H1 (cell line): Measurements from ENCODE around the gene AOPEP. TPM values are rescaled to one million over a fixed set of nuclear protein-coding genes. Genes with fewer than 3 reads are reported as not detected.

Experiments
- CTCF ChIA-PET: fragments of 300-600 bp; sonication (Branson Sonifier 250); formaldehyde crosslinking; loops from one replicate; lab custom pipeline; 2021; ENCODE audit not compliant: partially characterized antibody; lab: Charles Lee
- POLR2A ChIA-PET: fragments of 300-600 bp; sonication (Branson Sonifier 250); formaldehyde crosslinking; loops from one replicate; lab custom pipeline; 2021; ENCODE audit warnings: inconsistent platforms; ENCODE audit not compliant: partially characterized antibody; lab: Charles Lee
- DNase-seq, 2 experiments: peaks; one replicate each; pipeline versions ENCODE4 v3.0.0 to v3.0.0-alpha.2; 2010 to 2022; ENCODE audit warnings: low spot score in 2 of 2, low read depth in 1 of 2, mixed read lengths in 1 of 2
- FAIRE-seq: peaks from 2 replicates; lab custom pipeline; 2011; peaks lifted over from hg19 to GRCh38; lab: Jason Lieb, UNC
- H2AFZ ChIP-seq: 2 replicates; pipeline ENCODE4 v1.8.1; 2012; ENCODE audit warnings: low read length, inconsistent platforms
- H2AK5ac ChIP-seq: 2 replicates; pipeline ENCODE4 v1.6.1; 2013; ENCODE audit warnings: low read depth, low read length
- H2BK120ac ChIP-seq: replicated peaks from 2 replicates; pipeline ENCODE3; 2013; ENCODE audit warnings: low read depth, low read length, inconsistent platforms
- H2BK12ac ChIP-seq: 2 replicates; pipeline ENCODE4 v1.6.1; 2013; ENCODE audit warnings: low read depth, low read length
- H2BK15ac ChIP-seq: 2 replicates; pipeline ENCODE4 v1.6.1; 2013; ENCODE audit warnings: low read length
- H2BK20ac ChIP-seq: 2 replicates; pipeline ENCODE4 v1.6.1; 2013; ENCODE audit warnings: low read length
- H2BK5ac ChIP-seq: 2 replicates; pipeline ENCODE4 v1.6.1; 2013; ENCODE audit warnings: low read depth, low read length
- H3K14ac ChIP-seq: 2 replicates; pipeline ENCODE4 v1.6.1; 2013; ENCODE audit warnings: inconsistent platforms; ENCODE audit not compliant: insufficient read length
- H3K18ac ChIP-seq: 2 replicates; pipeline ENCODE4 v1.6.1; 2013; ENCODE audit warnings: low read length; ENCODE audit errors: extremely low read depth
- H3K23ac ChIP-seq: 2 replicates; pipeline ENCODE4 v1.6.1; 2013; ENCODE audit warnings: inconsistent platforms; ENCODE audit not compliant: insufficient read length
- H3K23me2 ChIP-seq: 2 replicates; pipeline ENCODE4 v1.6.1; 2013; ENCODE audit warnings: low read depth, low read length
- H3K27ac ChIP-seq: 2 replicates; pipeline ENCODE4 v1.6.1; 2011; ENCODE audit warnings: low read depth, low read length, inconsistent platforms
- H3K27me3 ChIP-seq, 4 experiments: replicated peaks in 1 of 4; 1 replicate in 1 of 4; 2 replicates in 3 of 4; pipeline versions ENCODE4 v1.6.1 to v1.8.1; 2011 to 2013; ENCODE audit warnings: low read length in 3 of 4, mild to moderate bottlenecking in 3 of 4, inconsistent platforms in 2 of 4, mixed read lengths in 2 of 4, moderate library complexity in 1 of 4; ENCODE audit not compliant: control insufficient read depth in 3 of 4, insufficient read depth in 3 of 4; ENCODE audit errors: extremely low read depth in 1 of 4
- H3K36me3 ChIP-seq, 4 experiments: 2 replicates each; pipeline versions ENCODE4 v1.6.1 to v1.8.1; 2011 to 2013; ENCODE audit warnings: mild to moderate bottlenecking in 4 of 4, low read length in 3 of 4, moderate library complexity in 2 of 4, control low read depth in 1 of 4, inconsistent platforms in 1 of 4; ENCODE audit not compliant: insufficient read depth in 4 of 4, control insufficient read depth in 2 of 4
- H3K4ac ChIP-seq: replicated peaks from 2 replicates; pipeline ENCODE3; 2013; ENCODE audit warnings: low read length, low read depth, mixed read lengths, inconsistent platforms; ENCODE audit not compliant: insufficient read length
- H3K4me1 ChIP-seq, 4 experiments: replicated peaks in 1 of 4; 1 replicate in 1 of 4; 2 replicates in 3 of 4; pipeline versions ENCODE4 v1.6.1 to v1.8.1; 2011 to 2013; ENCODE audit warnings: low read length in 3 of 4, inconsistent platforms in 2 of 4, mixed read lengths in 1 of 4; ENCODE audit not compliant: insufficient read depth in 4 of 4, control insufficient read depth in 3 of 4
- H3K4me2 ChIP-seq, 2 experiments: 2 replicates each; pipeline versions ENCODE4 v1.6.1 to v1.8.1; 2011 to 2013; ENCODE audit warnings: low read depth in 2 of 2, low read length in 2 of 2, control low read depth in 1 of 2, inconsistent platforms in 1 of 2, mild to moderate bottlenecking in 1 of 2; ENCODE audit not compliant: insufficient read depth in 1 of 2
- H3K4me3 ChIP-seq, 4 experiments: fragments of 200-600, 300-600 bp in 1 of 4; sonication (generic), shearing (Covaris generic), sonication (Bioruptor Twin) in 1 of 4; 2 replicates each; pipeline versions ENCODE4 v1.5.1 to v1.8.1; 2011 to 2016; ENCODE audit warnings: low read length in 4 of 4, low read depth in 3 of 4, control low read depth in 2 of 4, inconsistent platforms in 2 of 4, mild to moderate bottlenecking in 2 of 4, mixed read lengths in 1 of 4, moderate library complexity in 1 of 4; ENCODE audit not compliant: insufficient read depth in 2 of 4; ENCODE audit errors: extremely low read depth in 1 of 4
- H3K56ac ChIP-seq: replicated peaks from 2 replicates; pipeline ENCODE3; 2013; ENCODE audit warnings: low read depth, mild to moderate bottlenecking, mixed read lengths, low read length, inconsistent platforms; ENCODE audit not compliant: insufficient read length
- H3K79me1 ChIP-seq: 2 replicates; pipeline ENCODE4 v1.6.1; 2013; ENCODE audit warnings: low read depth, low read length, control low read depth
- H3K79me2 ChIP-seq, 2 experiments: 2 replicates each; pipeline versions ENCODE4 v1.6.1 to v1.8.1; 2012 to 2013; ENCODE audit warnings: low read length in 2 of 2, mild to moderate bottlenecking in 2 of 2, inconsistent platforms in 1 of 2; ENCODE audit not compliant: insufficient read depth in 2 of 2, control insufficient read depth in 1 of 2
- H3K9ac ChIP-seq, 4 experiments: replicated peaks in 1 of 4; 1 replicate in 1 of 4; 2 replicates in 3 of 4; pipeline versions ENCODE4 v1.6.1 to v1.8.1; 2011 to 2013; ENCODE audit warnings: low read depth in 3 of 4, low read length in 3 of 4, control low read depth in 2 of 4, mild to moderate bottlenecking in 2 of 4, moderate library complexity in 2 of 4, inconsistent platforms in 1 of 4; ENCODE audit errors: extremely low read depth in 1 of 4
- H3K9me3 ChIP-seq, 2 experiments: 2 replicates each; pipeline versions ENCODE4 v1.6.1 to v1.8.1; 2012 to 2013; ENCODE audit warnings: mild to moderate bottlenecking in 2 of 2, moderate library complexity in 2 of 2, control low read depth in 1 of 2, inconsistent platforms in 1 of 2, low read depth in 1 of 2, low read length in 1 of 2, mixed read lengths in 1 of 2; ENCODE audit not compliant: insufficient read depth in 2 of 2
- H4K20me1 ChIP-seq, 2 experiments: replicated peaks in 1 of 2; 2 replicates each; pipeline versions ENCODE3 to v1.8.1; 2011 to 2013; ENCODE audit warnings: inconsistent platforms in 2 of 2, low read length in 2 of 2, mild to moderate bottlenecking in 1 of 2; ENCODE audit not compliant: insufficient read depth in 2 of 2, control insufficient read depth in 1 of 2
- H4K5ac ChIP-seq: 2 replicates; pipeline ENCODE4 v1.6.1; 2013; ENCODE audit warnings: low read length, low read depth, mixed read lengths, inconsistent platforms; ENCODE audit not compliant: insufficient read length
- H4K8ac ChIP-seq: 2 replicates; pipeline ENCODE4 v1.8.0; 2013; ENCODE audit warnings: mild to moderate bottlenecking, moderate library complexity, low read length, inconsistent platforms; ENCODE audit not compliant: insufficient read depth; ENCODE audit errors: extremely low read depth
- H4K91ac ChIP-seq: replicated peaks from 2 replicates; pipeline ENCODE3; 2013; ENCODE audit warnings: low read length, mixed read lengths, inconsistent platforms; ENCODE audit not compliant: insufficient read length
- BCL11A ChIP-seq, 2 experiments: IDR thresholded peaks; one replicate each; pipeline ENCODE4 v1.6.1; 2011; ENCODE audit warnings: low read depth in 2 of 2, low read length in 2 of 2, mild to moderate bottlenecking in 2 of 2
- CBX5 ChIP-seq: fragments of 300-800, 300-1000 bp; sonication (generic); IDR thresholded peaks from 2 replicates; pipeline ENCODE4 v1.7.1; 2016; ENCODE audit warnings: antibody characterized with exemption, low read length, low read depth
- KDM1A ChIP-seq: fragments of 200-600, 300-600 bp; sonication (generic); IDR thresholded peaks from 2 replicates; pipeline ENCODE4 v1.7.1; 2016; ENCODE audit warnings: mild to moderate bottlenecking, low read length, borderline replicate concordance
- NANOG ChIP-seq: IDR thresholded peaks from 2 replicates; pipeline ENCODE4 v1.6.1; 2011; ENCODE audit warnings: low read length, low read depth, mild to moderate bottlenecking, inconsistent platforms; ENCODE audit not compliant: insufficient read depth, poor library complexity, severe bottlenecking
- RNF2 ChIP-seq: fragments of 200-900, 300-1000 bp; sonication (generic); IDR thresholded peaks from 2 replicates; pipeline ENCODE4 v1.7.1; 2016; ENCODE audit warnings: borderline replicate concordance, low read depth, mild to moderate bottlenecking, antibody characterized with exemption, low read length; ENCODE audit not compliant: poor library complexity, severe bottlenecking; ENCODE audit errors: missing control alignments
- YY1 ChIP-seq: IDR thresholded peaks from 2 replicates; pipeline ENCODE4 v1.6.1; 2011; ENCODE audit warnings: low read depth, mild to moderate bottlenecking, low read length
- whole genome bisulfite sequencing, 2 experiments: shearing (Covaris generic) in 1 of 2; methylation state at CpG; one replicate each; pipeline versions ENCODE4 v1.1.6 to v1.1.7; 2013 to 2015; ENCODE audit warnings: low lambda C conversion rate in 2 of 2, mixed read lengths in 2 of 2, inconsistent platforms in 1 of 2, low coverage in 1 of 2, missing lambda C conversion rate in 1 of 2; ENCODE audit not compliant: insufficient replicate concordance in 2 of 2, insufficient coverage in 1 of 2, insufficient read length in 1 of 2; ENCODE audit errors: extremely low coverage in 1 of 2, missing lambda C conversion rate in 1 of 2; 5-methylcytosine and 5-hydroxymethylcytosine counted together
- polyA plus RNA-seq, 7 experiments: library from polyadenylated mRNA; depleted of rRNA in 3 of 7; stranded (reverse) in 5 of 7; unstranded in 2 of 7; fragments of >200 nt in 5 of 7; fragments of 200-250 nt in 2 of 7; gene quantifications; 1 replicate in 5 of 7; 2 replicates in 1 of 7; 4 replicates in 1 of 7; pipeline versions ENCODE4 v1.2.1 to v1.2.3, GENCODE V29; 2011 to 2013; ENCODE audit warnings: missing spikeins in 2 of 7, mixed read lengths in 2 of 7
- total RNA-seq: library from RNA; stranded (reverse); fragmentation: NEBNext Ultra II Directional; extraction: Animal tissue kit (Norgen Biotek cat#: 25700); gene quantifications from 2 replicates; pipeline ENCODE4 v1.2.1, GENCODE V29; 2021

The AOPEP gene
- total and polyA plus RNA-seq, 2 of the 8 experiments (the other 6 are each of a cell fraction or from before 2014, with no cell fraction given), result 6.1 to 14.3 TPM

DNA sequence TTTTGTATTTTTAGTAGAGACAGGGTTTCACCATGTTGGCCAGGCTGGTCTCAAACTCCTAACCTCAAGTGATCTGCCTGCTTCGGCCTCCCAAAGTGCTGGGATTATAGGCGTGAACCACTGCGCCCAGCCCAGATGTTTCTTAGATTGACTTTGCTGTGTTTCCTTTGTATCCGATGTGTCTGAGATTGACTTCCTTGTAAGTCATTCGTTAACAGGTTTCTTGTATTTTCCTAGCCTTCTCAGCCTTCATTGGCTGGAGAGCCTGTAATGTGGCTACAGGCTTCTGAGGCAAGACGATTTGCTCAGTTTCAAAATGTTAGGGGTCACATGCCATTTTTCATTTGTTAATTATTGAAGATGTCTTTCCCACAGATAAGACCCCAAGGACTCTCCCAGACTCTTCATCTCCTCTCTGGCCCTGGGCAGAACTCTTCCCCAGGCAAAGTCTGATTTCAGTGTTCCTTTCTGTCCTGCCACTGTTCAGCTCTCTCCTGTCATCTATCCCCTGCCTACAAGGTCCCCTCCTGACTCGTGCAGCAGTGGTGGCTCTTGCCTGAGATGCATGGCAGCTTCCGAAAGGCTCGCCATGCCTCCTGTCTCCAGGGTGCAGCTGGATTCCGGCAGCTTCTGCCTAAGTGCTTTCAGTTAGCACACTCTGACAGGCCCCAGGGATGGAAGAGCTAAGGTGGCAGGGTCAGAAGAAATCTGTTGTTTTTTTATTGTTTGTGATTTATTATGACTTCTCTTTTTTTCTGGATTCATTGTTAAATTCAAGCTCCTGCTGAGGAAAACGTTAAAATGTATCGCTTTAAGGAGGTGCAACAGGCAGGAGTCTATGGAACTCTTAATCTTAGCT lies 206.4 kb downstream of the AOPEP start:
- Histone ChIP-seq H3K9me3 (no peaks in the 10 kb centered on the region), H3K36me3 (no peaks in the 10 kb centered on the region), H3K4me2 (no peak overlapping the region), H2AFZ (no peak overlapping the region), H3K14ac (no peak overlapping the region), H4K91ac (no peak overlapping the region), H3K23ac (no peak overlapping the region), H2BK120ac (no peak overlapping the region), H4K5ac (no peak overlapping the region), H2BK20ac (no peak overlapping the region), H3K4me3 (no peak overlapping the region), H2AK5ac (no peak overlapping the region), H3K56ac (no peak overlapping the region), H3K9ac (no peak overlapping the region), H3K79me1 (no peaks in the 10 kb centered on the region), H4K8ac (no peak overlapping the region), H3K27me3 (no peaks in the 10 kb centered on the region), H2BK5ac (no peak overlapping the region), H3K4ac (no peak overlapping the region), H3K23me2 (no peaks in the 10 kb centered on the region), H2BK15ac (no peak overlapping the region), H3K18ac (no peak overlapping the region), H4K20me1 (no peaks in the 10 kb centered on the region), H2BK12ac (no peak overlapping the region), H3K27ac (no peak overlapping the region), H3K4me1 (peaks cover 0 to 3% (median 1%) of the 10 kb centered on the region in 4 experiments; a peak in 4 of 7 replicates), H3K79me2 (0 out of 4 replicates have a peak, but pooled peaks cover 0 to 3% of the 10 kb centered on the region in 2 experiments)
- FAIRE-seq, result no peak
- ChIA-PET CTCF (no interaction called here), POLR2A (interaction anchor here (0.7 to 1.1 kb wide), 3 partner anchors 9 to 14 kb away, joined by 3 read pairs; no protein-coding TSS in a partner anchor)
- DNase-seq, result no peak
- 86% methylated on average over 12 of the region's 12 CpGs; no CpG with 5 or more reads in 1 of the 2 experiments for WGBS, 2 experiments
- no peak for TF ChIP-seq RNF2
- no peak for TF ChIP-seq YY1
- no peak for TF ChIP-seq CBX5
- no peak for TF ChIP-seq KDM1A
- TF ChIP-seq NANOG, result no peak
- no peak for TF ChIP-seq BCL11A (IDR thresholded peaks at IDR 0.05; ENCODE audit: low read depth in 2 of 2, low read length in 2 of 2)
